ENCODE measurements around the gene PEAK3.

PEAK3 gene

DNA sequence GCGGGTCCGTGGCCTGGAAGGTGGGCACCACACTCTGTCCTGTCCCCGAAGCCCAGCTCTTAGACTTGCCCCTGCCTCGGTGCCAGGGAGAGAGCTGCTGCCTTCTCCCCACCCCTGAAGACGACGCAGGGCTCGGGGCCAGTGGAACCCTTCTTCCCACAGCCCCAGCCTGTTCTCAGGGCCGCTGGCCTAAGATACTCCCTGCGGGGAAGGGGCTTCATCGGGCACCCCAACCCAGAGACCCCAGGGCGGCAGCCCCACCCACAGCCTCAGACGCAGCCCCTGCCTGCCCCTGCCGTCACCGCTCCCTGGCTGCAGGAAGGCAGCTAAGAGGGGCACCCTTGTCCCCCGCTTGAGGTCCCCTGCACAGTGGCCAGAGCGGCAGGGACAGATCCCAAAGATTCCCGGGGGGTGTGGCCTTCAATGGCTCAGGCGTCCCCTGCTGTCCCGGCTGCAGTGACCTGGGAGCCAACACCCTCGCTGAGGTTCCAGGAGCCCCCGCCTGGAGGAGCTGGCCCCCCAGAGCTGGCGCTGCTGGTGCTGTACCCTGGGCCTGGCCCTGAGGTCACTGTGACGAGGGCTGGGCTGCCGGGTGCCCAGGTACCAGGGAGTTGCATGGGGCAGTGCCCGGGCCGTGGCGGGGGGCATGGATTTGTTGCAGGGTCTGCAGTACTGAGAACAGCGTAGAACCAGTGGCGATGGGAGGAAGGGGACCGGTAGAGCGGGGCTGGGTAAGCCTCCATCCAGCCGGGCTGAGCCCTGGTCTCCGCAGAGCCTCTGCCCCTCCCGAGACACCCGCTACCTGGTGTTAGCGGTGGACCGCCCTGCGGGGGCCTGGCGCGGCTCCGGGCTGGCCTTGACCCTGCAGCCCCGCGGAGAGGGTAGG, 31.9 kb downstream of the PEAK3 start:
- DNase-seq (ENCODE audit: low spot score), result no peak

DNA sequence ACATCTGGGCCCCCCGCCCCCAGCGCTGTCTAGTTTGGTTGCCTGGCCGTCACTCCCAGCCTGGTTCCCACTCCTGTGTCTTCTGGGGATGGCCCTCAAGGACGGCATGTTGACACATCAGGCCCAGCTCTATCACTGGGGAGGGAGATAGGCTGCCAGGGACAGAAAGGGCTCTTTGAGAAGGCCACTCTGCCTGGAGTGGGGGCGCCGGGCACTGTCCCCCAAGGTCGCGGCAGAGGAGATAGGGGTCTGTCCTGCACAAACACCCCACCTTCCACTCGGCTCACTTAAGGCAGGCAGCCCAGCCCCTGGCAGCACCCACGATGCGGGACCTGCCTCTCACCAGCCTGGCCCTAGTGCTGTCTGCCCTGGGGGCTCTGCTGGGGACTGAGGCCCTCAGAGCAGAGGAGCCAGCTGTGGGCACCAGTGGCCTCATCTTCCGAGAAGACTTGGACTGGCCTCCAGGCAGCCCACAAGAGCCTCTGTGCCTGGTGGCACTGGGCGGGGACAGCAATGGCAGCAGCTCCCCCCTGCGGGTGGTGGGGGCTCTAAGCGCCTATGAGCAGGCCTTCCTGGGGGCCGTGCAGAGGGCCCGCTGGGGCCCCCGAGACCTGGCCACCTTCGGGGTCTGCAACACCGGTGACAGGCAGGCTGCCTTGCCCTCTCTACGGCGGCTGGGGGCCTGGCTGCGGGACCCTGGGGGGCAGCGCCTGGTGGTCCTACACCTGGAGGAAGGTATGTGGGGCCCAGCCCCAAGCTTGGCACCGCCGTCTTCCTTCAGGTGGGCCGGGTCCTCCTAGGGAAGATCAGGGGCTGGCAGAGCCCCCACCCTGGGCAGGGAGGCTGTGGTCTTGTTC, 32.7 kb downstream of the PEAK3 start, which contains the start of gene AMH:
TSS of gene AMH (plus strand) at position 314 of the 857 bp plus-strand sequence. CDS start at position 324, 10 bp downstream.
- no peak for DNase-seq (ENCODE audit: low spot score)

DNA sequence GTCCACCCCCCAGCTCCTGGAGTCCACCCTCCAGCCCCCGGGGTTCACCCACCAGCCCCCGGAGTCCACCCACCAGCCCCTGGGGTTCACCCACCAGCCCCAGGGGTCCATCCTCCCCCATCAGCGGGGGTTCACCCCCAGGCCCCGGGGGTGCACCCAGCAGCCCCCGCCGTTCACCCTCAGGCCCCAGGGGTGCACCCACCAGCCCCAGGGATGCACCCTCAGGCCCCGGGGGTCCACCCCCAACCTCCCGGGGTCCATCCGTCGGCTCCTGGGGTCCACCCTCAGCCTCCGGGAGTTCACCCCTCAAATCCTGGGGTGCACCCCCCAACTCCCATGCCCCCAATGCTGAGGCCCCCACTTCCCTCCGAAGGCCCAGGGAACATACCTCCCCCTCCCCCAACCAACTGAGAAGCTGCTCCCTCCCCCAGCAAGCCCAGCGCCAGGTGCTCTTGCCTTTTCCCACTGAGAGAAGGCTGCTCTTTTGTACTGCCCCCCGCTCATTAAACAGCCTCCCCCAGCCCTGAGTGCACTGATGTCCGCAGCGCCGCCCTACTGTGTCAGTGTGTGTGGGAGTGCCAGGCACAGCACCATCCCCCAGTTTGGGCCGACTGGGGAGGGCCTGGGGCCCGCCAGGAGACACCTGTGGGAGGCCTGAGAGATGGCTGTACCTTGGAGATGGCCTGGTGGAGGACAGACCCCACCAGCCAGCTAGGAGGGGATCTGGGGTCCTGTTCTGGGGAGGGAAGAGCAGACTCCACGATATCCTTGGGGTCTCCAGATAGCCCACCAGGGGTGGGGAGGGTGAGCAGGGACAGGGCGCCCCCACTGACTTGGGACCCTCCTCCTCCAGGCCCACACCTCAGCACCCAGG, 33.6 kb downstream of the PEAK3 start:
- no peak for DNase-seq (ENCODE audit: low spot score)

DNA sequence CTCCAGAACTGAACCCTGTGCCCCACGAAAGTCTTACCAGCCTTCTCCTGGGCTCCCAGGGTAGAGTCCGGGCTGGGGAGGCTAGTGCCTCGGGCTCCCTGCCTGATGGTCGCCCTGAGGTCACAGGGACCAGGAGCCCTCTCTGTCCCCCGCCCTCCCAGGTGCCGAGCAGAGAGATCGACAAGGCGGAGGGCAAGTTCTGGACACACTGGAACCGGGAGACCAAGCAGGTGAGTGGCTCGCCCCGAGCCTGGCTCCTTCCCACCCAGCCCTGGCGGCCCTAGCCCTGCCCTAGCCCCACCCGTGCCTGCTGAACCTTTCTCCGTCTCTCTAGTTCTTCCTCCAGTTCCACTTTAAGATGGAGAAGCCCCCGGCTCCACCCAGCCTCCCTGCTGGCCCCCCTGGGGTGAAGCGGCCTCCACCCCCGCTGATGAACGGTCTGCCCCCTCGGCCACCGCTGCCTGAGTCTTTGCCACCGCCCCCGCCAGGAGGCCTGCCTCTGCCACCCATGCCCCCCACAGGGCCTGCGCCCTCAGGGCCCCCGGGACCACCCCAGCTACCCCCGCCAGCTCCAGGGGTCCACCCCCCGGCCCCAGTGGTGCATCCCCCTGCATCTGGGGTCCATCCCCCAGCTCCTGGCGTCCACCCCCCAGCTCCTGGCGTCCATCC, 34.4 kb downstream of the PEAK3 start:
- no peak for DNase-seq (ENCODE audit: low spot score)

DNA sequence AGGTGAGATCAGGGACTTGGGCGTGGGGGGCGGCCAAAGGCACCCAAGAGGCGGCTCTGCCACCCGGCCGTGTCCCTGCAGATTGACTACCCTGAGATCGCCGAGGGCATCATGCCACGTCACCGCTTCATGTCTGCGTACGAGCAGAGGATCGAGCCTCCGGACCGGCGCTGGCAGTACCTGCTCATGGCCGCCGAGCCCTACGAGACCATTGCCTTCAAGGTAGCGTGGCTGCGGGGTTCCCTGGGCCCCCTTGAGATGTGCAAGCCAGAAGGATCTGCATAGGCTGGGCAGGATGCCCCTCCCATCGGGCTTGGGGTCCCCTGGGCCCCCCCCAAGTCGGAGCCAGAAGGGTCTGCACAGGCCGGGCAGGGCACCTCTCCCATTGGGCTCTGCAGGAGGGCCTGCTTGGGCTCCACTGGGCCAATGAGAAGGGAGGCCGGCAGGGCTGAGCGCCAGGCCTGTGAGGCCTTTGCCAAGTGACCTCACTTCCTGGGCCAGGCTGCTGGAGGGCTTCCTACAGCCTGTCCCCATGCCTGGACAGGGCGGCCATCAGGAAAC, 35.1 kb downstream of the PEAK3 start:
- no peak for DNase-seq (ENCODE audit: low spot score)

DNA sequence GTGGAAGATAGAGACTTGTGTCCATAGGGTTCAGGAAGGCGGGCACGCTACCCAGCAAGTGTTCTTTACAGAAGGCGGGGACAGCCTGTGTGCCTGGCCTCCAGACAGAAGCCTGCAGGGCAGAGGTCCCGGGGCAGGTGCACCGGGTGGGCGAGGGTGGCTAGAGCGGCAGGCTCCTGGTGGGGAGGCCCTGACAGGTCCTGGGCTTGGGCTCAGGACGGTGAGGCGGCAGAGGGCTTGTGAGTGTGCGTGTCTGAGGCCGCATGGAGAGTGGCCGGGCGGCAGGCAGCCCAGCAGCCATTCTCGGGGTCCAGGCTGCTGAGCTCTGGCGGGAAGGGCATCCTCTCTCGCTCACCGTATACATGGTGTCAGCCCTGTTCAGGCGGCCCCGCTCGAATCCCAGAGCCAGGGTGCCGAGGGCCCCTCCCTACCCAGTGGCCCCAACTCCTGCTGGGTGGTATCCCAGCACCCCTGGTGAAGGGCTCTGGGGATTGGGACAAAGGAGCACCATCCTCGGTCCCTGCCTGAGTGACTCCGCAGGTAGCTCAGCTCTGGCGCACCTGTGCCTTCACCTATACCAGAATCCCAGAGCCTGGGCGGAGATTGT, 35.9 kb downstream of the PEAK3 start:
- no peak for DNase-seq (ENCODE audit: low spot score)

DNA sequence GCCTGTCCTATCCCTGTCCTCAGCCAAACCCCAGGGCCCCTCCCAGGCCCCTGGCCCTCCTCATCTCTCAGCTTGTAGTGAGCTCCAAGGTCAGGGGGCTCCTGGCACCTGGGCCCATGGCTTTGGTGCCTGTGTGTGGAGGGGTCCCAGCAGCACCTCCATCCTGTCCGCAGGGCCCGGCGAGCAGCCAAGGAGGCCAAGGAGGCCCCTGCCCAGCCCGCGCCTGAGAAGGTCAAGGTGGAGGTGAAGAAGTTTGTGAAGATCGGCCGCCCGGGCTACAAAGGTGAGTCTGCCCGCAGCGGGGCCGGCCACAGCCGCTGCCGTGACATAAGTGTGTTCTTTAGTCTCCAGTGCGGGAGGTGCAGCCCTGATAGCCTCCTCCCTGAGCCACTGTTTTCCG, 36.7 kb downstream of the PEAK3 start:
- DNase-seq (ENCODE audit: low spot score), result no peak

DNA sequence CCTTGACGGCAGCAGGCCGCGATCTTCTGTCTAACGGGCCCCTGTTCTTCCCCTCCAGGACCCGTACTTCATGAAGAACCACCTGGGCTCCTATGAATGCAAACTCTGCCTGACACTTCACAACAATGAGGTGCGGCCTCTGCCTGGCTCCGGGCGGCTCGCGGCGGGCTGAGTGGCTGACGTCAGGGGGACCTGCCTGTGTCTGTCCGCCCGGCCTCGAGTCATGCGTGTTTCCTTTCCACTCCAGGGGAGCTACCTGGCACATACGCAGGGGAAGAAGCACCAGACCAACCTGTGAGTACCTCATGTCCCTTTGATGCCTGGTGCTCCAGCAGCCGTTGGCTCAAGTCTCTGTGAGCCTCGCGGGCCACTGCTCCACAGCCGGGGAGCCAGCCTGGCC, 37.5 kb downstream of the PEAK3 start:
- no peak for DNase-seq (ENCODE audit: low spot score)

DNA sequence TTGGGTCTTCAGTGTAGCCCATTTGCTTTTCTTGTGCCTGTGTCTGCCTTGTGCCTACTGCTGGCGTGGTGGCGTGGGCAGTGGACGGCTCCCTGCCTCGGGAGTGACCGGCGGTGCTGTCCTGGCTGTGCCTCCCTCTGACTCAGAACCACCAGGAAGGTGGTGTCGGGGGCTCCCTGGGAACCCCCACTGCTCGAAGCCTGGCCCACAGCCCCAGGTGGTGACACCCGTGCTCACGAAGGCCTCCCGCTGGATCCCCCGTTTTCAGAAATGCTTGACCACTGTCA, 37.9 kb downstream of the PEAK3 start:
- no peak for DNase-seq (ENCODE audit: low spot score)

DNA sequence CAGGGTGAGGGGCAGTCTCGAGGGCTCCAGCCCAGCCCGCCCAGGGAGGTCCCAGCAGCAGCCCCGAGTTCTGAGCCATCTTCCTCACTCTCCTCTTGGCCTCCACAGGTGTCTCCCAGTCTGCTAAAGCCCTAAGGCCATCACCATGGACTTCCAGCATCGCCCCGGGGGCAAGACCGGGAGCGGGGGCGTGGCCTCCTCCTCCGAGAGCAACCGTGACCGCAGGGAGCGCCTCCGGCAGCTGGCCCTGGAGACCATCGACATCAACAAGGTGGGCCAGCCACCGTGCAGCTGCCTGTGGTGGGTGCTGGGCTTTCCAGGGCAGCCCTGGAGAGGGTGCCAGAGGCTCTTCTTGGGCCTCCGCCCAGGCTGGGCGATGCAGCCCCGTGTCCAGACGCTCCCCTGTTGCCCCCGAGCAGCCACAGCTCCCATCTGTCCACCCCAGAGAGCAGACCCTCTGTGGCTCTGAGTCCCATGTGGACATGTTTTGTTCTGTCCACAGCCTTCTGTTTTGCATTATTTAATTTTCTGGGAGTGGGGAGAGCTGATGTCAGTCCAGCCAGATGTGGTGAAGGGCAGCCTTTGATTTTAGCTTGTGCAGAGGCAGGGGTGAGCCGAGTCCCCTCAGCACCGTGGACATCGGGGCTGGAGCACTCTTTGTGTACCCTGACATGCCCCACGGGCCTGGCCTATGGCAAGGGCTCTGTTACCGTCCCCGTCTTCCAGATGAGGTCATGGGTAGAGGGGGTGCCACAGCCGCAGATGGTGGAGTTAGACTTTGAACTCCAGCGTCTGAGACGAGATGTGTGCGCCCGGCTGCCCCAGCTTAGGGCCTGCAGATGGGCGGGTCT, 38.5 kb downstream of the PEAK3 start:
- DNase-seq (ENCODE audit: low spot score), result no peak

DNA sequence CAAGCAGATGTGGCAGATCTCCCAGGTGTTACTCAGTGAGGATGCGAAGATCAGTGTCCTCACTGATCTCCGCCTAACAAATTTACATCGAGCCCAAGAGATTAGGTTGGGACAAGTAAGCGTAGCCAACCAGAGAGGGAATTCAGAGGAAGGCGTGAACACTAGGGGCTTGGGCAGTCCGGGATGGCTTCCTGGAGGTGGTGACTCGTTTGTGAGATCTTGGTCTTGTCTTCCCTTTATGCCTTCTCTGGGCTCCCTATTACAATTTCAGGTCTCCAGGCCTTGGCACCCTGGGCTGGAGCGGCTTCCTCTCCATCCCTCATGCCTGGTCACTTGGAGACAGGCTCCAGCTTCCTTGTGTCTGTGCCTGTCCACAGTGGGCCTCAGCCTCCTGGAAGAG, 39.2 kb downstream of the PEAK3 start:
- no peak for DNase-seq (ENCODE audit: low spot score)

DNA sequence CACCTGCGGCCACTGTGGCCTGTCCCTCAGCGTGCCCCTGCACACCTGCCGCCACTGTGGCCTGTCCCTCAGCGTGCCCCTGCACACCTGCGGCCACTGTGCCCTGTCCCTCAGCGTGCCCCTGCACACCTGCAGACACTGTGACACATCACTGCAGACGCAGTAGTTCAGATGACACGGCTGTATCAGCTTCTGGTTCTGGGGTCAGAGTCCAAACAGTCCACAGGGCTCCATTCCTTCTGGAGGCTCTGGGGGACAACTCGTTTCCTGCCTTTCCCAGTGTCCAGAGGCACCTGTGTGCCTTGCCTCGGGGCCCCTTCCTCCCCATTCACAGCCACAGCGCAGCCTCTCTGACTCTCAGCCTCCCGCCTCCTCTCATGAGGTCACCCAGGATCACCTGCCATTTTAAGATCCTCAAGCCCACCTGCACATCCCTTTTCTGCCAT, 39.9 kb downstream of the PEAK3 start:
- DNase-seq (ENCODE audit: low spot score), result no peak

DNA sequence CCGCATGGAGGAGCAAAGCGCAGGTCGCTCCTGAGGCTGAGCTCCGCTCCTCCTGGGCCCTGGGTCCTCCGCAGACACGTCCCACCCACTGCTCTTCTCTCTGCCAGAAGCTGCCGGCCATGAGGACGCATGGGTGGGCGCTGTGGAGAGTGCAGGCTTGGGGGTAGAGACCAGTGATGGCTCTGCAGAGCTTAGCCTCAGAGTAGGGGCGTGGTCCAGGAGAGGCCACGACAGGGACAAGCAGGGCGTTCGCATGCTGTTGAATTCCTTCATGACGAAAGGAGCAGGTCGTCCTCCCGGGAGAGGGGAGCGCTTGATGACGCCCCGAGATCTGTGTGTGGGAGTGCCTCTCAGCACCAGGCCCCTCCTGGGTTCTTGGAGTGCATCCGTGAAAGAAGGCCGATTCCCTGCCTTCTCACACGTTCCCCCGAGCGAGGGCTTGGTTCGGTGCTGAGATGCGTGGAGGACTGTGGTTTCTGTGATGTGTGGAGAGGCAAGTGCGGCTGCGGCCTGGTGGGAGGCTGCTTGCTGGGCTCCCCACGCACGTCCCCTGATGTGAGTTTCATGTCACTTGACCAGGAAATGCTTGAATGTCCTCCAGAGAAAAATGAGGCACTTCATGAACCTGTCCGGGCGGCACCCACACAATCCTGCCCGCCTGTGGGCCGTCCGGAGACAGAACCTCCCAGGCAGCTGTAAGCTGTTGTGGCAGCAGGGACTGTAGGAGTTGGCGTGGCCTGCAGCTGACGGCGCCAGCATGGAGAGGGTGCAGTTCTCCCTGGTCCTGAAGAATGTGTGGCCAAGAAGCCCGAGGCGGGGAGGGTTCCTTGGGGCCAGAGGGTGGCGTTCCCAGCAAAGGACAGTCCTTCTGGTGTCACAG, 40.9 kb downstream of the PEAK3 start:
- no peak for DNase-seq (ENCODE audit: low spot score)

DNA sequence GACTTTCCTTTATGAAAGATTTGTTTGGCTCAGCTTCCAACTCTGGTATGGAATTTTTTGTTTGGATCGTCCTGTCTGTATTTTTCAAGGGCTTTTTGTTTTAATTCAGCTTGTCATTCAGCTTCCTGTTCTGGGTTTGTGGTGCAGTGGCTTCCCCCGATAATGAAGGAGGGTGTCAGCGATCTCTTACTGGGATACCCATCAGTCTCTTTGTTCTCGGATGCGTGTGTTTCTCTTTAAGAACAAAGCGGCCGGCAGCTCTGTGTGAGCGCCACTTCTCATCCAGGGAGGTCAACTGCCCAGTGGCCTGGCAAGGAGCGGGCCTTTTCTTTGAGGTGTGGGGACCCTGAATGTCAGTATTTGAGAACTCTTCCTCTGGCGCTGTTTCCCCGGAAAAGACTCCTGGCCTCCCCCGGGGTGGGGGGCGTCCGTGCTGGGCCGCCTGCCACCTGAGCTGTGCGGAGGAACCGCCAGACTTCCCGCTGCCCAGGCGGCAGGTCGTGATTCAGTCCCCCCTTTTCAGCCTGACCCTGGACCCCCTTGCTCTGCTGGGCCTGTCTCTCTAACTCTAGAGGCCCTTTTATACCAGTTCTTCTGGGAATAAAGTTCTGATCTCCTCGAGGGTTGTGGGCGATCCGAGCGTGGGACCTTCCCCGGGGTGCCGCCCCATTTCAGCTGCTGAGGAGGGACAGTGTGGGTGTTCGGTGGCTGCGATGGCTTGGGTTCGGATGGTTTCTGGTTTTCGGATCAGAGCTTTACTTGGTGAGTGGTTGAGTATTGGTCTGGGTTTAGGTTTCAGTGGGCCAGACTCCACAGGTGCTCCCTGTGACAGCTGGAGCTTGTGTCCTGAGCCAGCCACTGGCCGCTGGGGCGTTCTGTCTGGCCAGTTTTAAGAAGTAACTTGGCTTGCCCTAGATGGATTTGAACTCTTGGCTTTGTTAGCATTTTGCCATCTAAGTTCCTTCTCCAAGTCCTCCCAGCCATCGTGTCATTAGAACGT, 41.9 kb downstream of the PEAK3 start:
- no peak for DNase-seq (ENCODE audit: low spot score)

DNA sequence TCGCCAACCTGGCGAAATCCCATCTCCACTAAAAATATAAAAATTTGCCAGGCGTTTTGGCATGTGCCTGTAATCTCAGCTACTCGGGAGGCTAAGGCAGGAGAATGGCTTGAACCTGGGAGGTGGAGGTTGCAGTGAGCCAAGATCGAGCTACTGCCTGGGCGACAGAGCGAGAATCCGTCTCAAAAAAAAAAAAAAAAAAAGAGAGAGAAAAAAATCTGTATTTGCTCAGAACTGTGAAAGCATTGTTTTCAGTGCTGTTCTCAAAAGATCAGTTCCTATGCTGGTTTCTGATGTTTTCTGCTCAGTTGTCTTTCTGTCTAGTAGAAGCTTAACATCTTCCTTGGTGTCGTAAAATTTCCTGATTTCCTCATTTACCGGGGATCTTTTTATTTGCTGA, 42.8 kb downstream of the PEAK3 start:
- DNase-seq (ENCODE audit: low spot score), result no peak

DNA sequence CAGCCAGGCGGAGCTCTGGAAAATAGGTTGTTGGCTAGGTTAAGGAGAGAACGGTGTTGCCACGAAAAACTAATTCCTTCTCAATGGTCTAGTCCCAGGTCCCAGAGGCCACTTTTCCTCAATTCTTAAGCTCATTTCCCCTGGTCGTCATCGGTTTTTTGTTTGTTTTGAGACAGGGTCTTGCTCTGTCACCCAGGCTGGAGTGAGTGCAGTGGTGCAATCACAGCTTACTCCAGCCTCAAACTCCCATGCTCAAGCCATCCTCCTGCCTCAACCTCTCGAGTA, 44.2 kb downstream of the PEAK3 start:
- DNase-seq (ENCODE audit: low spot score), result no peak

DNA sequence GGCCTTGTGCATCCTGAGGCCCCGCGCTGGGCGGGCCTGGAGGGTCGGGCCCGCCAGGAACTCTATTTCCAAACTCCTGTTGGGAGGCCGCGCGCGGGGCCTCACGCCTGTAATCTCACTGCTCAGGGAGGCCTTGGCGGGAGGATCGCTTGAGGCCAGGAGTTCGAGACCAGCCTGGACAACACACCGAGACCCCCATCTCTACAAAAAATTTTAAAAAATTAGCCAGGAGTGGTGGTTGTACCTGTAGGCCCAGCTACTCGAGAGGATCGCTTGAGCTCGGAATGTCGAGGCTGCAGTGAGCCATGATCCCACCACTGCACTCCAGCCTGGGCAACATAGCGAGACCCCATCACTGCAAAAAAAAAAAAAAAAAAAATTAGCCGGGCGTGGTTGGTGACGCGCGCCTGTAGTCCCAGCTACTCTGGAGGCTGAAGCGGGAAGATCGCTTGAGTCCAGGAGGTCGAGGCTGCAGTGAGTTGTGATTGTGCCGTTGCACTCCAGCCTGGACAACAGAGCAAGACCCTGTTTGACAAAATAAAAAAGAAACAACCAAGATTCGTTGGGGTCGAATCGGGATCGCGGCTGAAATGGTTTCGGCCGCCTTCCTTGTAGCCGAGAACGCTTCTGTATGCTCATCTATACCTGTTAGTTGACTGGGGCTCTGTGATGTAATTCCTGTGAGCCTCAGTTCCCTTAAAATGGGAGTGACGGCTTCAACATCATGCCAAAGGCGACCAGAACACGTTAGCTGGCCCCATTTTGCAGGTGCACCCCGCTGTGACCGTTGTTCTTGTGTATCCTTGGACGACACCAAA, 44.7 kb downstream of the PEAK3 start:
- no peak for DNase-seq (ENCODE audit: low spot score)

Measured in ecto neural progenitor cell (in vitro differentiated cells).